ENCODE results near the gene GFRA1. TPM values are rescaled to one million over a fixed set of nuclear protein-coding genes. Genes with fewer than 3 reads are reported as not detected.

GFRA1 gene
- polyA plus RNA-seq, 2 of the 4 experiments (the other 2 are of a cell fraction) = 4.0 to 9.5 TPM

- no peak for FAIRE-seq
- ChIA-PET CTCF (no interaction called here), POLR2A (no interaction called here)
- Histone ChIP-seq H3K27ac (no peak overlapping the region), H3K4me2 (no peak overlapping the region), H3K9me3 (no peaks in the 10 kb centered on the region), H3K4me1 (no peaks in the 10 kb centered on the region), H3K4me3 (no peak overlapping the region)
- no peak for DNase-seq (ENCODE audit: low read depth in 1 of 2, low spot score in 1 of 2)
- WGBS (ENCODE audit: missing lambda C conversion rate) = 69% methylated on average over 13 of the region's 13 CpGs
- TF ChIP-seq PBX3 (IDR thresholded peaks at IDR 0.05) (no peak), BCL3 (IDR thresholded peaks at IDR 0.05) (no peak), KDM1A (IDR thresholded peaks at IDR 0.05; ENCODE audit: low read depth) (no peak), HES2 (IDR thresholded peaks at IDR 0.05) (no peak), RFX5 (IDR thresholded peaks at IDR 0.05) (no peak), HOXA7 (CRISPR knock-in tag; IDR thresholded peaks at IDR 0.05) (no peak), FOXS1 (CRISPR knock-in tag; IDR thresholded peaks at IDR 0.05) (no peak), TFCP2L1 (CRISPR knock-in tag; IDR thresholded peaks at IDR 0.05) (no peak), HOXB5 (CRISPR knock-in tag; IDR thresholded peaks at IDR 0.05) (no peak), JUNB (IDR thresholded peaks at IDR 0.05) (no peak), RNF2 (IDR thresholded peaks at IDR 0.05; ENCODE audit: borderline replicate concordance, low read depth) (no peak), HMGXB4 (CRISPR knock-in tag; IDR thresholded peaks at IDR 0.05; ENCODE audit: borderline replicate concordance) (no peak), E2F6 (IDR thresholded peaks at IDR 0.05; ENCODE audit: borderline replicate concordance, low read depth) (no peak), MYC (IDR thresholded peaks at IDR 0.05; ENCODE audit: borderline replicate concordance, low read length) (no peak), EP300 (IDR thresholded peaks at IDR 0.05) (no peak), RCOR1 (IDR thresholded peaks at IDR 0.05; ENCODE audit: low read depth, low read length) (no peak), EHMT2 (IDR thresholded peaks at IDR 0.05; ENCODE audit: low read depth) (no peak), ZNF302 (CRISPR knock-in tag; IDR thresholded peaks at IDR 0.05) (no peak)
- ATAC-seq = no peak
These were observed 176.5 kb downstream of the GFRA1 start for GRCh38 chr10:116096526-116096925.

- H3K27ac ChIP-seq = no peak overlapping the region
- POLR2A ChIA-PET = no interaction called here
- FAIRE-seq (no peak), ATAC-seq (no peak), DNase-seq (ENCODE audit: low read depth in 1 of 2, low spot score in 1 of 2) (no peak)
- CTCF ChIA-PET = no interaction called here
- TF ChIP-seq FOXS1 (CRISPR knock-in tag; IDR thresholded peaks at IDR 0.05) = no peak
- no peak for TF ChIP-seq CBX2 (IDR thresholded peaks at IDR 0.05; ENCODE audit: borderline replicate concordance, low read depth)
- TF ChIP-seq KDM1A (IDR thresholded peaks at IDR 0.05; ENCODE audit: low read depth) = no peak
- TF ChIP-seq HOXB5 (CRISPR knock-in tag; IDR thresholded peaks at IDR 0.05) = no peak
- no peak overlapping the region for H3K4me3 ChIP-seq
- no peak overlapping the region for H3K4me2 ChIP-seq
- WGBS (ENCODE audit: missing lambda C conversion rate) = 48% methylated on average over 6 of the region's 6 CpGs
- H3K4me1 ChIP-seq = no peaks in the 10 kb centered on the region
- H3K9me3 ChIP-seq = no peaks in the 10 kb centered on the region
These were observed 178.7 kb downstream of the GFRA1 start for GRCh38 chr10:116094356-116094755.

GRCh38 chr10:116093031-116093430 lies 180.0 kb downstream of the GFRA1 start:
- WGBS (ENCODE audit: missing lambda C conversion rate) = 72% methylated on average over 9 of the region's 9 CpGs
- no peak for FAIRE-seq
- no peak for ATAC-seq
- Histone ChIP-seq H3K9me3 (no peaks in the 10 kb centered on the region), H3K4me2 (no peak overlapping the region), H3K4me3 (no peak overlapping the region), H3K27ac (no peak overlapping the region), H3K4me1 (no peaks in the 10 kb centered on the region)
- CTCF ChIA-PET = no interaction called here
- POLR2A ChIA-PET = no interaction called here
- no peak for DNase-seq (ENCODE audit: low read depth in 1 of 2, low spot score in 1 of 2)
- TF ChIP-seq CTCF (IDR thresholded peaks at IDR 0.05) (no peak), MAZ (IDR thresholded peaks at IDR 0.05; ENCODE audit: borderline replicate concordance, low read depth, low read length) (no peak), SMC3 (IDR thresholded peaks at IDR 0.05) (no peak), RAD21 (conservative IDR thresholded peaks at IDR 0.05 in 1 of 2, IDR thresholded peaks at IDR 0.05 in 1 of 2) (no peak), BCL3 (IDR thresholded peaks at IDR 0.05) (no peak), NPAS2 (CRISPR knock-in tag; IDR thresholded peaks at IDR 0.05; ENCODE audit: borderline replicate concordance) (no peak), CEBPB (IDR thresholded peaks at IDR 0.05) (no peak), ZFP36 (IDR thresholded peaks at IDR 0.05; ENCODE audit: borderline replicate concordance, partially characterized antibody) (no peak), HDAC2 (IDR thresholded peaks at IDR 0.05) (no peak)
